Activated naive CD8-positive, alpha-beta T cell treated with anti-CD3 and anti-CD28 coated beads for 36 hours (primary cell): ENCODE data around the gene GPC5. TPM values are rescaled to one million over a fixed set of nuclear protein-coding genes. Genes with fewer than 3 reads are reported as not detected.

Source experiments
- DNase-seq: peaks from one replicate; pipeline ENCODE4 v3.0.0; 2021
- H3K27ac Mint-ChIP-seq: one replicate; pipeline ENCODE4 v1.8.0; 2022; ENCODE audit warnings: mild to moderate bottlenecking, moderate library complexity, mixed read lengths
- H3K27me3 Mint-ChIP-seq: one replicate; pipeline ENCODE4 v1.8.0; 2022; ENCODE audit warnings: mild to moderate bottlenecking, mixed read lengths
- H3K36me3 Mint-ChIP-seq: one replicate; pipeline ENCODE4 v1.8.0; 2021; ENCODE audit warnings: mild to moderate bottlenecking, mixed read lengths
- H3K4me1 Mint-ChIP-seq: one replicate; pipeline ENCODE4 v1.8.0; 2021; ENCODE audit warnings: mixed read lengths
- H3K4me3 Mint-ChIP-seq: one replicate; pipeline ENCODE4 v1.8.0; 2022; ENCODE audit warnings: mild to moderate bottlenecking, moderate library complexity, mixed read lengths
- H3K9me3 Mint-ChIP-seq: one replicate; pipeline ENCODE4 v1.8.0; 2022; ENCODE audit warnings: mixed read lengths
- total RNA-seq, 2 experiments: library from RNA; stranded (reverse); gene quantifications; one replicate each; pipeline ENCODE4 v1.2.3, GENCODE V29; 2021

GPC5 gene
- total RNA-seq, 2 experiments from 2014 or later = 0.23 TPM; not detected in 1

GRCh38 chr13:92122186-92122853, 723.9 kb downstream of the GPC5 start:
- DNase-seq = no peak
- Mint-ChIP-seq H3K4me3 (no peak overlapping the region), H3K4me1 (no peaks in the 10 kb centered on the region), H3K36me3 (no peaks in the 10 kb centered on the region), H3K27ac (no peak overlapping the region), H3K9me3 (peaks cover 3% of the 10 kb centered on the region), H3K27me3 (no peaks in the 10 kb centered on the region)

DNA sequence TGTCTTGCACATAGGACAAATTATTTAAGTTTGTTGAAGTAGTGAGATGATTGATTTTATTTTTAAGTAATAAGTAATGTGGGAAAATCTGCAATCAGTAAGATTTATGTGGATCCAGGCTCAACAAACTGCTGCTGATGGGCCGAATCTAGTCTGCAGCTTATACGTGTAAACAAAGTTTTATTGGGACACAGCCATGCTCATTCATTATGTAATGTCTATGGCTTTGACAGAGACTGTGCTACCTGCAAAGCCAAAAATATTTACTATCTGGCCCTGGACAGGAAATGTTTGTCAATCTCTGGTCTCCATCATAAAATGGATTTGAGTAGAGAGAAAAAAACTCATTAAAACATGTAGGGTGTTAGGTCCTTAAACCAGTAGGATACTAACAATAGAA, 728.0 kb downstream of the GPC5 start:
- Mint-ChIP-seq H3K36me3 (no peaks in the 10 kb centered on the region), H3K27ac (no peak overlapping the region), H3K27me3 (no peaks in the 10 kb centered on the region)

DNA sequence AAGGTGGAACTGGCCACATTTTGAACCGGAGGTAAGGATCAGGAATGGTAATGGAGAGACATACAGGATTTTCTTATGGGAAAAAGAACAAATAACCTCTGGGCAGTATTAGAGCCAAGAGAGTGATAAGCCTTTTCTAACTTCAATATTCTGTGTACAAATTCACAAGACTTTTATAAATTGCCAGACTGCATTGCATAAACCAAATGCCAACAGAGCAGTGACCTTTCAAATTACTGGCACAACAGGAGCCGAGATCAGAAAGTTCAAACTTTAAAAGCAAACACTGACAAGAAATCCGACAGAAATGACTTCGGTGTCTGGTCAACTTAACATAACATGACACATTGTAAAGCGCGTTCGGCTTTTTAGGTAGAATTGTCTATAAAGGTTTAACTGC, 737.1 kb downstream of the GPC5 start:
- Mint-ChIP-seq H3K27me3 (no peaks in the 10 kb centered on the region), H3K9me3 (no peaks in the 10 kb centered on the region)

More for the DNA sequence above, 728.0 kb downstream of the GPC5 start:
- Mint-ChIP-seq H3K4me1 (no peaks in the 10 kb centered on the region), H3K4me3 (no peak overlapping the region), H3K9me3 (no peaks in the 10 kb centered on the region)
- no peak for DNase-seq

GRCh38 chr13:92136449-92137155, 738.2 kb downstream of the GPC5 start:
- Mint-ChIP-seq H3K36me3 (no peaks in the 10 kb centered on the region), H3K4me1 (no peaks in the 10 kb centered on the region), H3K27me3 (no peaks in the 10 kb centered on the region), H3K27ac (no peak overlapping the region), H3K9me3 (no peaks in the 10 kb centered on the region), H3K4me3 (no peak overlapping the region)
- DNase-seq = no peak

More for the DNA sequence above, 737.1 kb downstream of the GPC5 start:
- no peak for DNase-seq
- no peak overlapping the region for H3K4me3 Mint-ChIP-seq
- H3K36me3 Mint-ChIP-seq = no peaks in the 10 kb centered on the region
- H3K4me1 Mint-ChIP-seq = no peaks in the 10 kb centered on the region
- H3K27ac Mint-ChIP-seq = no peak overlapping the region

GRCh38 chr13:92137520-92137919, 739.1 kb downstream of the GPC5 start:
- Mint-ChIP-seq H3K27me3 (no peaks in the 10 kb centered on the region), H3K27ac (no peak overlapping the region), H3K36me3 (no peaks in the 10 kb centered on the region), H3K4me1 (no peaks in the 10 kb centered on the region), H3K4me3 (no peak overlapping the region), H3K9me3 (no peaks in the 10 kb centered on the region)
- no peak for DNase-seq

GRCh38 chr13:92143766-92144165, 745.3 kb downstream of the GPC5 start:
- Mint-ChIP-seq H3K27me3 (no peaks in the 10 kb centered on the region), H3K36me3 (no peaks in the 10 kb centered on the region), H3K4me3 (no peak overlapping the region), H3K9me3 (no peaks in the 10 kb centered on the region), H3K27ac (no peak overlapping the region), H3K4me1 (no peaks in the 10 kb centered on the region)
- no peak for DNase-seq

DNA sequence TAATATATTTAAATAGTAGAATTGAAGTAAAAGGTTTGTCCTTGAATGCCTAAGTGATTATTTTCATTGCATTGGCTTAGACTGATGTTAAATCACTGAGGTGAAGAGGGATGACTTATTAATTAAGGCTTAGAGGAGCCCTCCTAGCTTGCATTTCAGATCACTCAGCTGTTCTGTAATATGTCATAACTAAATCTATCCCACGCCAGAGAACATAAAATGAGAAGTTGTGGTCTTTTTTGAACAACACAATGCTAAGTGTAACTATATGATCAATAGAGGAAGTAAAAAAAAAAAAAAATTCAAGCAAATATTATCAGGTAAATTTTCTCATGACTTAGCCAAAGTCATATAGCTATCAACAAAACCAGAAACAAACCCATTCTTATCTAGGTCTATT, 752.2 kb downstream of the GPC5 start:
- no peaks in the 10 kb centered on the region for H3K27me3 Mint-ChIP-seq
- no peak overlapping the region for H3K4me3 Mint-ChIP-seq
- no peak for DNase-seq
- H3K36me3 Mint-ChIP-seq = no peaks in the 10 kb centered on the region
- H3K9me3 Mint-ChIP-seq = peaks cover 1% of the 10 kb centered on the region
- H3K4me1 Mint-ChIP-seq = no peaks in the 10 kb centered on the region
- H3K27ac Mint-ChIP-seq = no peak overlapping the region

GRCh38 chr13:92158346-92158745, 759.9 kb downstream of the GPC5 start:
- Mint-ChIP-seq H3K4me1 (no peaks in the 10 kb centered on the region), H3K27me3 (no peaks in the 10 kb centered on the region), H3K27ac (no peak overlapping the region), H3K36me3 (no peaks in the 10 kb centered on the region), H3K4me3 (no peak overlapping the region), H3K9me3 (no peaks in the 10 kb centered on the region)
- no peak for DNase-seq

GRCh38 chr13:92164822-92165221, 766.4 kb downstream of the GPC5 start:
- Mint-ChIP-seq H3K4me3 (no peak overlapping the region), H3K27ac (no peak overlapping the region), H3K27me3 (no peaks in the 10 kb centered on the region), H3K9me3 (no peaks in the 10 kb centered on the region), H3K36me3 (no peaks in the 10 kb centered on the region), H3K4me1 (no peaks in the 10 kb centered on the region)
- no peak for DNase-seq

DNA sequence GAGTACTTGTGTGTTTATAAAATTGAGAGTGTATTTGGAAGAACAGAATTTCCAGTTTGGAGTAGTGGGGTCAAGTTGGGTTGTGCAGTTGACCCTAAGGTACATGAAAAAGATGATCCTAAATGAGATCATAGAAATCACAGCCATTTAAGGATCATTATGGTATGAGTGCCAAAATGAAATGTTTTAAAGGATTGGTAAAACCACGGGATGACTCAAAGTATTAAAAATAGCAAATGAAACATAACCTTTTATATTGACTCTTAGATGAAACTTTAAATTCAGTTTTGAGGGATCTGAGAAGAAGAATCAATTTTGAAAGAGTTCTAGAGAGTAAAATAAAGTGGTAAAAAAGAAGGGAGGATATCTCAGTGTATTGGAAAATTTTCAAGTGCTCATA, 773.8 kb downstream of the GPC5 start:
- no peak overlapping the region for H3K4me3 Mint-ChIP-seq
- no peaks in the 10 kb centered on the region for H3K27me3 Mint-ChIP-seq
- H3K9me3 Mint-ChIP-seq = no peaks in the 10 kb centered on the region
- no peaks in the 10 kb centered on the region for H3K36me3 Mint-ChIP-seq
- no peak for DNase-seq
- no peaks in the 10 kb centered on the region for H3K4me1 Mint-ChIP-seq
- no peak overlapping the region for H3K27ac Mint-ChIP-seq

- no peaks in the 10 kb centered on the region for H3K9me3 Mint-ChIP-seq
- no peak for DNase-seq
- H3K4me1 Mint-ChIP-seq = no peaks in the 10 kb centered on the region
Measured at GRCh38 chr13:92173254-92173653, 774.8 kb downstream of the GPC5 start.

DNA sequence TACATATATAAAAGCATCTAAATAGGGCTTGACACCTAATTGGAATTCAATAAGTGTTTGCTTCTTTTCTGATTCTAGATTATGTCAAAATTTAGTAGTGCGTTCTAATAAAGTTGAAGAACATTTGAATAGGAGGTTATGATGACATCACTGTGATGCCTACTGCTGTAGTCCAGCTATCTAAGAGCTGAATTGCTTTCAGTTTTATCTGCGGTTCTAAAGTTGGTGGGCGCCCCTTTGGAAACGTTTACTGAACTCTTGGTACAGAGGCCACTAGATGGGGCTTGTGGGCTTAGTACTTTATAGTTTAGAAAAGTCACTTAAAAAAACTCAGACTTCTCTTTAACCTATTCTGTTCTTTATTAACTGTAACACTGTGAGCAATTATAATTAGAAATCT, 776.9 kb downstream of the GPC5 start:
- DNase-seq = no peak
- no peaks in the 10 kb centered on the region for H3K4me1 Mint-ChIP-seq
- no peak overlapping the region for H3K4me3 Mint-ChIP-seq
- H3K27ac Mint-ChIP-seq = no peak overlapping the region
- H3K36me3 Mint-ChIP-seq = no peaks in the 10 kb centered on the region
- H3K9me3 Mint-ChIP-seq = no peaks in the 10 kb centered on the region
- no peaks in the 10 kb centered on the region for H3K27me3 Mint-ChIP-seq

More at GRCh38 chr13:92173254-92173653, 774.8 kb downstream of the GPC5 start:
- no peaks in the 10 kb centered on the region for H3K36me3 Mint-ChIP-seq
- no peak overlapping the region for H3K27ac Mint-ChIP-seq
- no peaks in the 10 kb centered on the region for H3K27me3 Mint-ChIP-seq
- no peak overlapping the region for H3K4me3 Mint-ChIP-seq

- no peaks in the 10 kb centered on the region for H3K4me1 Mint-ChIP-seq
- no peak for DNase-seq
- no peaks in the 10 kb centered on the region for H3K27me3 Mint-ChIP-seq
- no peaks in the 10 kb centered on the region for H3K36me3 Mint-ChIP-seq
- H3K4me3 Mint-ChIP-seq = no peak overlapping the region
- no peaks in the 10 kb centered on the region for H3K9me3 Mint-ChIP-seq
- no peak overlapping the region for H3K27ac Mint-ChIP-seq
Measured at GRCh38 chr13:92177966-92178365, 779.5 kb downstream of the GPC5 start.

- H3K27me3 Mint-ChIP-seq = no peaks in the 10 kb centered on the region
- no peak overlapping the region for H3K4me3 Mint-ChIP-seq
- H3K9me3 Mint-ChIP-seq = no peaks in the 10 kb centered on the region
- no peak overlapping the region for H3K27ac Mint-ChIP-seq
- no peak for DNase-seq
- no peaks in the 10 kb centered on the region for H3K4me1 Mint-ChIP-seq
- H3K36me3 Mint-ChIP-seq = no peaks in the 10 kb centered on the region
Measured at GRCh38 chr13:92179223-92179622, 780.8 kb downstream of the GPC5 start.

DNA sequence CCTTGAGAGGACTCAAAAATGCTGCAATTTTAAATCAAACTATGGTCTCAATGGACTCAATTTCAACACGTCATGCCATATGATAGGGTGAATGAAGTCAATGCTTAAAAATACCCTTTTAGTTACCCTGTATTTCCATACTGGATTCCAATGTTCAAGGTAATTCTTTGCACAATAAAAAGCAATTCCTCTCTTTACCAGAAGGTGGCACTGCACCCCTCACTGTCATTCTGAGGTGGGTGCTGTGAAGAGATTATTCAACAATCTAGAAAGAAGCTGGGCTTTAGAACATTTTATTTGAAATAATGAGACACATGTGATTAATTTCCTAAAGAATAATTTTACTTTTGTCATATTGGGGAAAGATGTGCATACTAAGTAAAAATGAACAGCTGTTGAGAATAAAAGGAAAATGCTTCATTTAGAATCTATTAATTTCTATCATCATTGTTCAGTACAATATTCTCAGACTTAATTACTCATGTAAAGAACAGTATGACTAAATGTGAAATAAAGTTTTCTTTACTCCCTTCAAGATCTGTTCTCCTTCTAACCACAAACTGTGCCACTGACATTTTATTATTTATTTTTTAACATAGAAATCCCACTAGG, 789.1 kb downstream of the GPC5 start:
- DNase-seq = no peak
- no peaks in the 10 kb centered on the region for H3K4me1 Mint-ChIP-seq
- no peaks in the 10 kb centered on the region for H3K9me3 Mint-ChIP-seq

DNA sequence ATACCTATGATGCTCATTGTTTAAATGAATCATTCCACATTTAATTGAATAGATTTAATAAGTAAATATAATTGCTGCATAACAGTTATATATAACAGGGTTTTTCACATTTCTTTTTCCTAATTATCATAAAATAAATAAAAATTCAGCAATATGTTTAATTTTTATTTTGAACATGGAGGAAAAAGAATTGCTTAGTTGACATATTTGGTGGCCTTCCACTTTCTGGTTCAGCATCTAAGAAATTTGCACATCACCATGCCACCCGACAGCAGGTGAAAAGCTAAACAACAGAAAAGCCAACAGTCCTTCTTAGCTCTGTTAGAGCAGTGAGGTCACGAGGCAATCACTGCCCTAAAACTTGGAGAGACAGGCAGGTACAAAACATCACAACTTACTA, 790.2 kb downstream of the GPC5 start:
- no peak overlapping the region for H3K4me3 Mint-ChIP-seq
- no peaks in the 10 kb centered on the region for H3K27me3 Mint-ChIP-seq
- DNase-seq = no peak
- H3K36me3 Mint-ChIP-seq = no peaks in the 10 kb centered on the region
- H3K9me3 Mint-ChIP-seq = no peaks in the 10 kb centered on the region
- H3K4me1 Mint-ChIP-seq = no peaks in the 10 kb centered on the region
- no peak overlapping the region for H3K27ac Mint-ChIP-seq

More for the DNA sequence above, 789.1 kb downstream of the GPC5 start:
- Mint-ChIP-seq H3K27me3 (no peaks in the 10 kb centered on the region), H3K4me3 (no peak overlapping the region), H3K36me3 (no peaks in the 10 kb centered on the region), H3K27ac (no peak overlapping the region)
